Measurements from ENCODE around the gene CFAP90. TPM values are rescaled to one million over a fixed set of nuclear protein-coding genes. Genes with fewer than 3 reads are reported as not detected.

The CFAP90 gene
- total RNA-seq, 2 donors from 2014 or later: not detected

DNA sequence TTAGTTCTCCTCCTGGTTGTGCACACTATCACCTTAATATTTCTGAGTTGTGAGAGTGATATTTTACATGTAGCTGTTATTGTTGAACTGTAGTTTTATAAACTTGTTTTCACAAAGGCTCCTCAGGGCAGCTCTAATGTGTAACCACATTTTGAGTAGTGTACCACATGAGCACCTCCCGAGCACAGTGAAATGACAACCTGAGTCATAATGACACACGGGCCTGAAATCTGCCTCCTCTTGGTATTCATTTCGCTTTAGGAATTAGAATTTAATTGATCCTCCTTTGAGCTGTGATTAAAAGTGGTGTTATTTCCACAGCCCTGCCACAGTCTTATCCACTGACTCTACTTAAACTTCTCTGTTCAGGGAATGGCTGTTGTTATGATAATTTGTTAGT is 25.9 kb upstream of the CFAP90 start:
- no peaks in the 10 kb centered on the region for H3K9me3 ChIP-seq (ENCODE audit: control insufficient read depth, low read length, poor library complexity, severe bottlenecking)
- DNase-seq (no peak), ATAC-seq (peak; percentile 43)
- Mint-ChIP-seq H3K4me3 (no peak overlapping the region), H3K4me1 (peaks cover 54% of the 10 kb centered on the region), H3K27me3 (no peaks in the 10 kb centered on the region), H3K36me3 (ENCODE audit: low read depth) (peaks cover 18% of the 10 kb centered on the region), H3K27ac (peak overlapping the region; percentile 85)

GRCh38 chr5:7875151-7875550 is 24.2 kb upstream of the CFAP90 start:
- H3K9me3 ChIP-seq (ENCODE audit: control insufficient read depth, low read length, poor library complexity, severe bottlenecking): no peaks in the 10 kb centered on the region
- Mint-ChIP-seq H3K4me1 (peaks cover 57% of the 10 kb centered on the region), H3K27me3 (no peaks in the 10 kb centered on the region), H3K4me3 (no peak overlapping the region), H3K27ac (peak overlapping the region; percentile 98), H3K36me3 (ENCODE audit: low read depth) (peaks cover 12% of the 10 kb centered on the region)
- DNase-seq (no peak), ATAC-seq (no peak)

DNA sequence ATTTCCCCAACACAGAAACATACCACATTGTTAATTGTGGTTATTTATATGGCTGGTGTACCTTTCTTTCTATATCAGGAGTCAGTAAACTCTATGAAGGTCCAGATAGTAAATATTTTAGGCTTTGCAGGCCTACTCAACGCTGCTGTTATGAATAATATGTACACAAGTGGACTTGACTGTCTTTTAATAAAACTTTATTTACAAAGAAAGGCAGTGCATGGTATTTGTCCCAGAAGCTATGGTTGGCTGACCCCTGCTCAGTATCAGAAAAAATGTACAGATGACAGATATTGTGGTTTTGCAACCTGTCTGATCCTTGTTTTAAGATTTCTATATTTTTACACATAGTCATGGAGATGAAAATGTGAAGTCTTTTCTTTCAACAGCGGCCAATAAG is 23.7 kb upstream of the CFAP90 start:
- Mint-ChIP-seq H3K27me3 (no peaks in the 10 kb centered on the region), H3K4me1 (peaks cover 62% of the 10 kb centered on the region), H3K4me3 (no peak overlapping the region), H3K36me3 (ENCODE audit: low read depth) (peaks cover 12% of the 10 kb centered on the region), H3K27ac (peak overlapping the region; percentile 98)
- H3K9me3 ChIP-seq (ENCODE audit: control insufficient read depth, low read length, poor library complexity, severe bottlenecking): no peaks in the 10 kb centered on the region
- DNase-seq (no peak), ATAC-seq (no peak)

GRCh38 chr5:7873216-7873615 is 22.3 kb upstream of the CFAP90 start:
- peak in 1 of 3 donors; percentile 30 for DNase-seq
- peaks cover 16% of the 10 kb centered on the region for H3K36me3 Mint-ChIP-seq (ENCODE audit: low read depth)
- H3K9me3 ChIP-seq (ENCODE audit: control insufficient read depth, low read length, poor library complexity, severe bottlenecking): no peaks in the 10 kb centered on the region
- peak overlapping the region; percentile 88 for H3K4me3 Mint-ChIP-seq
- H3K27ac Mint-ChIP-seq: peak overlapping the region; percentile 98
- peak; percentile 32 for ATAC-seq
- H3K27me3 Mint-ChIP-seq: no peaks in the 10 kb centered on the region
- peaks cover 63% of the 10 kb centered on the region for H3K4me1 Mint-ChIP-seq

DNA sequence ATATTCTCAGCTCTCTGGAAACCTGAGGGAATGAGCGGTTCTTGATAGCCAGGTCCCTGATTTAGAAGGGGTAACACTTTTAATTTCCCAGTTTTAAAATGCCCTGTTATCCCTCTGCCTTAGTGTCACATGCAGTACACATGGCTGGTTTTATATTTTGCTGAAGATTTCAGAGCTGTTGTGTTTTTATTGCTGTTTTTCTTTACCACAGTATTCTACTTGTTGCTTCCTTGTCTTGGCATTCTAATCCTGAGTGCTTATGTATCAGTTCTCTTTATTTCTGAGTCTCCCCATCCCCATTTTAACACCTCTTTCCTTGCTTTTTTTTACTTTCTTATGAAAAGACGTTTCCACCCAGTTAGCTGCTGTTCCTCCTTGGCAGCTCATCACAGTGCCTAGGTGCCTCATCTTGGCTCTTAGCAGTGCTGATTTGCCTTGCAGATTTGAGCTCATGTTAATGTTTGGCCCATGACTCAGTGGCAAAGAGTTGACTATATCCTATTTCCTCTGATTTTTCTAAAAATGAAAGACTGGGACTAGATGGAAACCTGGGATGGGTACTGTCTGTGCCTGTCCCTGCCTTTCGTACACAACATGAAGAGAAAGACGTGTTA is 21.7 kb upstream of the CFAP90 start:
- Mint-ChIP-seq H3K27me3 (no peaks in the 10 kb centered on the region), H3K36me3 (ENCODE audit: low read depth) (peaks cover 14% of the 10 kb centered on the region)

GRCh38 chr5:7871653-7872052 is 20.7 kb upstream of the CFAP90 start:
- Mint-ChIP-seq H3K4me1 (peaks cover 62% of the 10 kb centered on the region), H3K36me3 (ENCODE audit: low read depth) (peaks cover 13% of the 10 kb centered on the region), H3K27ac (peak overlapping the region; percentile 98), H3K4me3 (peak overlapping the region; percentile 99), H3K27me3 (no peaks in the 10 kb centered on the region)
- DNase-seq (no peak), ATAC-seq (no peak)
- no peaks in the 10 kb centered on the region for H3K9me3 ChIP-seq (ENCODE audit: control insufficient read depth, low read length, poor library complexity, severe bottlenecking)

More for the DNA sequence above, 21.7 kb upstream of the CFAP90 start:
- peaks cover 59% of the 10 kb centered on the region for H3K4me1 Mint-ChIP-seq
- no peaks in the 10 kb centered on the region for H3K9me3 ChIP-seq (ENCODE audit: control insufficient read depth, low read length, poor library complexity, severe bottlenecking)
- H3K27ac Mint-ChIP-seq: peak overlapping the region; percentile 98
- ATAC-seq (no peak), DNase-seq (no peak)
- H3K4me3 Mint-ChIP-seq: peak overlapping the region; percentile 88

DNA sequence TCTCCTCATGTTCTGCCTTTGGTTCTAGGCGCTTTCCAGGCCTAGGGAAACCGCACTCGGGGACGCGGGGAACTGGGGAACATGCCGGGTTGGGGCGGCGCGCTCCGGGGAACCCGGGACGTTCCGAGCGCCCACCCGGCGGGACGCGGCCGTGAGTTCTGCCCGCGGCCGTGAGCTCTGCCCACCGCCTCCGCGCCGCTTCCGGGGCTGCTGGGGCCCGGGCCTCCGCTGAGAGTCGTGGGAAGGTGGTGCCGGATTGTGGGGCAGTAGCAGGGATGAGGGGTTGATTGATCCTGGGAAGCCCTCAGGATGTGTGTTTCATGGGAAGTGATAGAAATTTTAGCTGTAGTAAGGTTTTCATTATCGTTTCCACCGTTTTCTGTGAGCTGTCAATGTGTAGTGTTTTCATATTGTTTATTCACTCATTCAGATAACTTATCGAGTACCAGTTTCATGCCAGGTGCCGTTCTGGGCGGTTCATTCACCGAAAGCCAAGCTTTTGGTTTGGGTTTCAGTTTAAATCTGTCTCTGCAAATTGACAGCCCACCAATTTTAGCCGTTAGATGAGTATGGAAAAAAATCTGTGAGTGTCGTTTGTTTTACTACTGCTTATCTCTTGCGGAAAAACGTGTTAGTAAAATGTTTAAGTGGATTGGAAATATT is 18.7 kb upstream of the CFAP90 start:
- Mint-ChIP-seq H3K4me1 (peaks cover 56% of the 10 kb centered on the region), H3K4me3 (peak overlapping the region; percentile 99), H3K36me3 (ENCODE audit: low read depth) (peaks cover 5% of the 10 kb centered on the region), H3K27ac (peak overlapping the region; percentile 98), H3K27me3 (no peaks in the 10 kb centered on the region)
- DNase-seq (peak in 2 of 3 donors; percentile 22 to 34), ATAC-seq (peak; percentile 30)
- H3K9me3 ChIP-seq (ENCODE audit: control insufficient read depth, low read length, poor library complexity, severe bottlenecking): no peaks in the 10 kb centered on the region

- ATAC-seq: peak; percentile 97
- peaks cover 5% of the 10 kb centered on the region for H3K36me3 Mint-ChIP-seq (ENCODE audit: low read depth)
Observed at GRCh38 chr5:7868773-7869473, 18.0 kb upstream of the CFAP90 start, which contains the start of the genes FASTKD3 and MTRR. Gene FASTKD3, minus strand, starts transcription at chr5:7869031. Its CDS starts 948 bp downstream, at chr5:7868083. Gene MTRR, plus strand, starts transcription at chr5:7869148. Its CDS starts 1,647 bp downstream, at chr5:7870795.

GRCh38 chr5:7868427-7868772 is 17.5 kb upstream of the CFAP90 start:
- Mint-ChIP-seq H3K36me3 (ENCODE audit: low read depth) (peaks cover 5% of the 10 kb centered on the region), H3K27me3 (no peaks in the 10 kb centered on the region)
- no peak for ATAC-seq

More at GRCh38 chr5:7868773-7869473, 18.0 kb upstream of the CFAP90 start, which contains the start of the genes FASTKD3 and MTRR:
- Mint-ChIP-seq H3K4me1 (peaks cover 54% of the 10 kb centered on the region), H3K27me3 (no peaks in the 10 kb centered on the region), H3K4me3 (peak within 1 kb of the TSS; percentile 99), H3K27ac (peak within 1 kb of the TSS; percentile 98)
- DNase-seq: peak; percentile 84 to 85 (median 84)
- H3K9me3 ChIP-seq (ENCODE audit: control insufficient read depth, low read length, poor library complexity, severe bottlenecking): no peaks in the 10 kb centered on the region

DNA sequence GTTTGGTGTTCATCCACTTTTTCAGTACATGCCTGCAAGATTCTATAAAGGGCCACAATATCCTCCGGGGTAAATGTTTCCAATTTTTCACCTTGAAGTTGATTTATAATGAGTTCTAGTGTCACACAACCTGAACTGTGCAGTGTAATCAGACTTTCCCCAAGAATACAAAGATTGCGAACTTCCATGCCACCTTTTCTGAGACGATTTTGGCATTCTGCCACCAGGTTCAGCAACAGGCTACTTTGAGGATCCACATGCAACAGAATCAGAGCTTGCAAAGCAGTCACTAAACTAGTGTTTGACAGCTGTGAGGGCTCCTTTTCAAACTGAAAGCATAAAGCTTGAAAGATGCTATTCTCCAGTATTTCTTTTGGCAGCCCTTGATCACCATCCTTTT is 16.3 kb upstream of the CFAP90 start:
- no peak for ATAC-seq
- no peak for DNase-seq
- H3K4me1 Mint-ChIP-seq: peaks cover 39% of the 10 kb centered on the region
- no peaks in the 10 kb centered on the region for H3K9me3 ChIP-seq (ENCODE audit: control insufficient read depth, low read length, poor library complexity, severe bottlenecking)
- H3K4me3 Mint-ChIP-seq: no peak overlapping the region
- H3K36me3 Mint-ChIP-seq (ENCODE audit: low read depth): peaks cover 5% of the 10 kb centered on the region
- no peak overlapping the region for H3K27ac Mint-ChIP-seq
- H3K27me3 Mint-ChIP-seq: no peaks in the 10 kb centered on the region

More at GRCh38 chr5:7868427-7868772, 17.5 kb upstream of the CFAP90 start:
- no peaks in the 10 kb centered on the region for H3K9me3 ChIP-seq (ENCODE audit: control insufficient read depth, low read length, poor library complexity, severe bottlenecking)
- Mint-ChIP-seq H3K4me3 (peak overlapping the region; percentile 99), H3K4me1 (peaks cover 49% of the 10 kb centered on the region), H3K27ac (peak overlapping the region; percentile 98)
- no peak for DNase-seq

- H3K9me3 ChIP-seq (ENCODE audit: control insufficient read depth, low read length, poor library complexity, severe bottlenecking): no peaks in the 10 kb centered on the region
- no peaks in the 10 kb centered on the region for H3K27me3 Mint-ChIP-seq
- peaks cover 31% of the 10 kb centered on the region for H3K4me1 Mint-ChIP-seq
- no peak overlapping the region for H3K4me3 Mint-ChIP-seq
- ATAC-seq: no peak
- peaks cover 5% of the 10 kb centered on the region for H3K36me3 Mint-ChIP-seq (ENCODE audit: low read depth)
- H3K27ac Mint-ChIP-seq: no peak overlapping the region
- no peak for DNase-seq
Observed at GRCh38 chr5:7866196-7866595, 15.3 kb upstream of the CFAP90 start.

DNA sequence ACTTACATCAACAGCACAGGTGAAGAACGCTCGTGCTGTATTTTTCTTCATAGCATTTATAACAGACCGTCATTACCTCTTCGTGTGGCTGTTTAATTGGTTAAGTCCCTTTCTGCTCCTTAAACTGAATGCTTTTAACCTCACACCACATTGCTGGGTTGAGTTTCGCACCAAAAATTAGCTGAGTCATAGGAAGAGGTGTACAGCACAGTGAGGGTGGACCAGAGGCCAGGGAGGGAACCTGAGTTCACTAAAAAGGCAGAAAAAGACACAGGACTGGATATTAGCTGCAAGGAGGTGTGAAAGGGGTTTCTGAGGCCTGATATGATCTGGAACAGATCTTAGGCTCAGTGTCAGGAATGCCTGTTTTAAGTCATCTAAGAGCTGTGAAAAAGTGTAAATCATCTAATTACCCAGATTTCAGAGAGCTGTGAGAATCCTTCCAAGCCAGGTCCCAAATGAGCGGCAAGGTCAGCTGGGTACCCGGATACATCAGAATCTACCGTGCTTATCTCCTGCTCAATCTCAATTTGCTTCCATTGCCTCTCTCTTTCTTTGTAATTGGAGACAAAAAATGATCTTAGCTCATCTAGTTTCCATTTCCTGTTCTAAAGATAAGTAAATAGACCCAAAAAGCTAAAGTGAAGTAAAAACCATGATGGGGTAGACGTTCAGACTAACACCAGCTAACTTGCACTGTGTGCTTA is 7.1 kb upstream of the CFAP90 start:
- peaks cover 17% of the 10 kb centered on the region for H3K4me1 Mint-ChIP-seq
- ATAC-seq (peak; percentile 48), DNase-seq (no peak)
- H3K9me3 ChIP-seq (ENCODE audit: control insufficient read depth, low read length, poor library complexity, severe bottlenecking): peaks cover under 1% of the 10 kb centered on the region
- no peaks in the 10 kb centered on the region for H3K27me3 Mint-ChIP-seq
- peaks cover 5% of the 10 kb centered on the region for H3K36me3 Mint-ChIP-seq (ENCODE audit: low read depth)
- peak overlapping the region; percentile 65 for H3K4me3 Mint-ChIP-seq
- H3K27ac Mint-ChIP-seq: peak overlapping the region; percentile 72

DNA sequence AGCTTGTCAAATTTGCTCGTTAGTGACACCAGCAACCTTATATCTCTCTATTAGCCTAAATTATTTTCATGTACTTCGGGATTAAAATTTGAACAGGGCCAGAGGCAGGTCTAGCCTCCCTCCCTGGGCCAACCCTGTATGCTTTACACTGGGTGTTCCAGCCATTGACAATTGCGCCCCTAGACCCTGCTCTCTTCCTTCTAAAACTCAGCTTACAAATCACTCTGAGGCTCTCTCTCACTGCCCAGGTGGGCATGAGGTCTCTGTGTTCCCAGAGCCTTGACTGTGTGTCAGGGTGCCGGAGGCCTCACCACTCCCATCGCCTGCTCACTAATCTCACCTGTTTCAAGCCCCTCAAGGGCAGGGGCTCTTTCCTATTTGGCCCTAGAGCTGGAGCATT is 6.4 kb upstream of the CFAP90 start:
- H3K27ac Mint-ChIP-seq: peak overlapping the region; percentile 72
- H3K9me3 ChIP-seq (ENCODE audit: control insufficient read depth, low read length, poor library complexity, severe bottlenecking): peaks cover 3% of the 10 kb centered on the region
- ATAC-seq (no peak), DNase-seq (no peak)
- peak overlapping the region; percentile 65 for H3K4me3 Mint-ChIP-seq
- H3K4me1 Mint-ChIP-seq: peaks cover 19% of the 10 kb centered on the region
- no peaks in the 10 kb centered on the region for H3K27me3 Mint-ChIP-seq
- peaks cover 5% of the 10 kb centered on the region for H3K36me3 Mint-ChIP-seq (ENCODE audit: low read depth)

Measured in T-helper 17 cell (primary cell).